Lower lobe of right lung (tissue), 2 donors: Measurements from ENCODE around the gene VIPR2. TPM values are rescaled to one million over a fixed set of nuclear protein-coding genes. Genes with fewer than 3 reads are reported as not detected.

Experiments
- ATAC-seq, 2 donors: fragments of 200-7000 bp; cut with Tn5 transposase; one replicate each; pipeline ENCODE4 v1.9.1; 2020 to 2022; ENCODE audit warnings: mild to moderate bottlenecking in 2 of 2, moderate library complexity in 2 of 2
- DNase-seq: peaks from one replicate; pipeline ENCODE4 v3.0.0-alpha.2; 2020
- H3K27ac ChIP-seq: fragments of 200-600 bp; one replicate; pipeline ENCODE4 v1.8.0; 2022
- H3K27me3 ChIP-seq: fragments of 200-600 bp; one replicate; pipeline ENCODE4 v1.8.0; 2022; ENCODE audit warnings: low read depth
- H3K36me3 ChIP-seq: fragments of 200-600 bp; one replicate; pipeline ENCODE4 v1.8.0; 2022; ENCODE audit warnings: mild to moderate bottlenecking
- H3K4me1 ChIP-seq: fragments of 200-600 bp; one replicate; pipeline ENCODE4 v1.8.0; 2022
- H3K4me3 ChIP-seq: fragments of 200-600 bp; one replicate; pipeline ENCODE4 v1.8.0; 2022; ENCODE audit warnings: mild to moderate bottlenecking
- H3K9me3 ChIP-seq: fragments of 200-600 bp; one replicate; pipeline ENCODE4 v1.8.0; 2022
- intact Hi-C: fragments of 100-400 bp; cut with DNase I; formaldehyde crosslinking; loops from one replicate; pipeline ENCODE4 v1.11.0; 2022
- total RNA-seq: library from RNA; stranded (reverse); fragmentation: NEBNext Ultra II Directional; extraction: Animal tissue kit (Norgen Biotek cat#: 25700); gene quantifications from one replicate; pipeline ENCODE4 v1.2.1, GENCODE V29; 2021
- TF ChIP-seq, protein P1 (sequence below): fragments of 200-600 bp; IDR thresholded peaks from one replicate; pipeline ENCODE4 v1.8.0; 2022; ENCODE audit warnings: antibody characterized with exemption, mild to moderate bottlenecking
- donor health status: DM: no; HTN: yes; CAD: no; lungs with severe emphysema.

Gene VIPR2
- total RNA-seq, 1 donor from 2014 or later: 0.80 TPM

DNA sequence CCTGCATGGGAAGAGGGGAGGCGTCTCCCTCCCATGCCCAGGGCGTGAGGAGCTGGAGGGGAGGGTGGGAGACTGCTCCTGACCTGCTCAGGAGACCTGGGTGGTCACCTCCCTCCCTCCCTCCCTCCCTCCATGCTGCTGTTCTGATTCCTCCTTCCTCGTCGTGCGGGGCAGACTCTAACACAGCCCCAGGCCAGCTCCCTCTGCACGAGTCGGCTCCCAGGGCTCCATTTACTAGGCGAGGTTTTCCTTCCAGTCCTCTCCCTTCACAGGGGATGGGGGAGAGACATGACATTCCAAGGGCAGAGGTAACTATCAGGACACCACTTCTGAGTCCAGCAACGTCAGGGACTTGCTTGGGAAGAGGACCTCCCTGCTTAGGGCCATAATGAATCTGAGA is 23.6 kb downstream of the VIPR2 start:
- ATAC-seq: no peak
- intact Hi-C loops: no loop called here
- H3K9me3 ChIP-seq: no peaks in the 10 kb centered on the region
- no peaks in the 10 kb centered on the region for H3K4me1 ChIP-seq
- DNase-seq: no peak
- no peak overlapping the region for H3K27ac ChIP-seq
- no peaks in the 10 kb centered on the region for H3K36me3 ChIP-seq
- H3K27me3 ChIP-seq: peaks cover 6% of the 10 kb centered on the region
- H3K4me3 ChIP-seq: no peak overlapping the region
- TF ChIP-seq, protein P1, sequence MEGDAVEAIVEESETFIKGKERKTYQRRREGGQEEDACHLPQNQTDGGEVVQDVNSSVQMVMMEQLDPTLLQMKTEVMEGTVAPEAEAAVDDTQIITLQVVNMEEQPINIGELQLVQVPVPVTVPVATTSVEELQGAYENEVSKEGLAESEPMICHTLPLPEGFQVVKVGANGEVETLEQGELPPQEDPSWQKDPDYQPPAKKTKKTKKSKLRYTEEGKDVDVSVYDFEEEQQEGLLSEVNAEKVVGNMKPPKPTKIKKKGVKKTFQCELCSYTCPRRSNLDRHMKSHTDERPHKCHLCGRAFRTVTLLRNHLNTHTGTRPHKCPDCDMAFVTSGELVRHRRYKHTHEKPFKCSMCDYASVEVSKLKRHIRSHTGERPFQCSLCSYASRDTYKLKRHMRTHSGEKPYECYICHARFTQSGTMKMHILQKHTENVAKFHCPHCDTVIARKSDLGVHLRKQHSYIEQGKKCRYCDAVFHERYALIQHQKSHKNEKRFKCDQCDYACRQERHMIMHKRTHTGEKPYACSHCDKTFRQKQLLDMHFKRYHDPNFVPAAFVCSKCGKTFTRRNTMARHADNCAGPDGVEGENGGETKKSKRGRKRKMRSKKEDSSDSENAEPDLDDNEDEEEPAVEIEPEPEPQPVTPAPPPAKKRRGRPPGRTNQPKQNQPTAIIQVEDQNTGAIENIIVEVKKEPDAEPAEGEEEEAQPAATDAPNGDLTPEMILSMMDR: no peak

DNA sequence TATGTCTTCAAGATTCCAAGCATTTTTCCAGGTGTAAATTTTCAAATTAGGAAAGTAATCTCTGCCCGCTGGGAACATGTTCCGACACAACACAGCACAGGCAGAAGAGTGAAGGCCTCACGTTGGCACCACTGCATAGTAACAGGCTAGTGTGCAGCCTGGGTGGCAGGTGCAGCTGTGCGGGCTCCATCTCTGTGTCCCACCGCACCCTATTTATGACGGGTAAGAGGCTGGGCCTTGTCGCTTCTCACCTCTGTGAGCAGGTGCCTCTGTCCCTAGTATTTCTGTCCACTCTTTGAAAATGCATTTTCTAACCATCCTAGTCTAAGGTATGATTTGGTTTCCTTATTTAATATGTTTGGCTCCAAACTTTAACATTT is 24.1 kb downstream of the VIPR2 start:
- Histone ChIP-seq H3K9me3 (no peaks in the 10 kb centered on the region), H3K27me3 (peaks cover 6% of the 10 kb centered on the region), H3K27ac (no peak overlapping the region), H3K4me1 (no peaks in the 10 kb centered on the region), H3K36me3 (no peaks in the 10 kb centered on the region), H3K4me3 (no peak overlapping the region)
- ATAC-seq (no peak), DNase-seq (no peak)
- intact Hi-C loops: no loop called here
- TF ChIP-seq, protein P1: no peak

DNA sequence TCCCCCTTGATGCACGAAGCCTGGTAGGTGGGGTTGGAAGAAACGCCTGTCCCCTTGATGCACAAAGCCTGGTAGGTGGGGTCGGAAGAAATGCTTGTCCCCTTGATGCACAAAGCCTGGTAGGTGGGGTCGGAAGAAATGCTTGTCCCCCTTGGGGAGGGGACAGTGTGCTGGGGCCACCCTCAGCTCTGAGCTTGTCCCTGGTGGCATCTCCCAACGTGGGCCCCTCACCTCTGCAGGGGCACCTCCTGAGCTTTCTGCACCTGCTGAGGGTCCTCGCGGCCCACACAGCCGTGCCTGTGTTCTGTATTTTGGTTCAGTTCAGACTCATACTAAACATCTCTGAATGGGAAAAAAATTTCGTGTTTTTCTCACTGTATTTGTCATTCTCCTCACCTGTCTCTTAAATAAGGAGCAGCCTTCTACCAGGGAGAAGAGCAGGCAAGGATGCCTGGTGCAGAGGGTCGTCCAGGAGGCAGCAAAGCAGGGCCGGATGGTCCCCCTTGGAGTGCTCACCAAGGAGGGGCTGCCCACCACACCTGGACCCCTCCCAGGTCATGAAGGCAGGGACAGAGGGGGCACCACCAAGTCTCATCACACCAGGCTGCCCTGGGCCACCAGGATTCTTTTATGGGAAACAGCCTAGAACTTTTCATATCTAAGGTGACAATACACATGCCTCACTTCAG is 24.7 kb downstream of the VIPR2 start:
- TF ChIP-seq, protein P1: no peak
- intact Hi-C loops: no loop called here
- ATAC-seq (no peak), DNase-seq (no peak)
- H3K4me1 ChIP-seq: no peaks in the 10 kb centered on the region
- no peak overlapping the region for H3K4me3 ChIP-seq
- no peaks in the 10 kb centered on the region for H3K36me3 ChIP-seq
- peaks cover 6% of the 10 kb centered on the region for H3K27me3 ChIP-seq
- no peak overlapping the region for H3K27ac ChIP-seq
- H3K9me3 ChIP-seq: no peaks in the 10 kb centered on the region

DNA sequence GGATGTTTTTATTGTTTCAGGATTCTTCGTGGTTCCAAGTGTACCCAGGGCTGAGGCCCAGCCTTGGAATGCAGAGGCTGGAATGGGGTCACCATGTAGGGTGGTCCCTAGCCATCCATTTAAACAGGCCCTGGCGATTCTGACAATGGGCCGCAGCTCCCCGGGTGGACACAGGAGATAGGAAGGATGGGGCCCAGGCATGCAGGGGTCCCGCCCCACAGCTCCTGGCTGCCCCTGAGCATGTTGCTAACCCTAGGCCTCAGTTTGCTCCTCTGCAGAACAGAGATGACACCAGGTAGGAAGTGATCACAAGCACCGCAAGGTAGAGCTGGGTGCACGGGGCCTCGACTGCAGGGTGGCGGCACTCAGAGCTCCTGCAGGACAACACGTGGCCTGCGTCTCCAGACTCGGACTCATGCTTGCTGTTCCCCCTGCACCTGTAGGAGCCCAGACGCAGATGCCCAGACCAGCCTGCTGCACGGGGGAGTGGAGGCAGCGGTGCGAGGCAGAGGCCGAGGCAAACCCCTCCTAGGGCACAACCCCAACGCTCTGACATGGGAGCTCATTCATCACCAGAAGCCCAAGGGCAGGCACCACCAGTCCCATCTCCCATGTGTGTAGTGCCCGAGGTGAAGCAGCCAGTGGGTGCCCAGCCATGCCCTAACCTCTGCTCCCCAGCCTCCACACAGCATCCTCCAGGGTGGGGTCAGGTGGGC is 25.5 kb downstream of the VIPR2 start:
- no peak for ATAC-seq
- DNase-seq: no peak

DNA sequence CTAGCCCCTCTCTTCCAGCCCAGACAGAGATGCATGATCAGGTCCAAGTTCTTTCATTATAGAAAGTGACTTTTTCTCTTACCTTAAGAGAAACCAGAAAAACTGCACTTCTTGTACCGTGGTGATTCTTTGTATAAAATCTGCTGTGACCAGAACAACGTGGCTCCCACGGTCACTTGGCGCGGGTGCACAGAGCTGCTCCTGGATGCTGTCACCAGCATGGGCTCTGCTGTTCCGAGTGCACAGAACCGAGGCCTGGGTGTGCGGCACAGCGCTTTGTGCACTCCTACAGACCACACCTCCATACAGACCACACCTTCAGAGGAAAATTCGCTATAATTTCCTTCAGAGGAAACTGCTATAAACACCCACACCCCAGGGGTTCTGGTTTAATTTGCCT is 26.0 kb downstream of the VIPR2 start:
- no peak overlapping the region for H3K4me3 ChIP-seq
- ATAC-seq (no peak), DNase-seq (no peak)
- no peaks in the 10 kb centered on the region for H3K36me3 ChIP-seq
- TF ChIP-seq, protein P1: no peak
- H3K27me3 ChIP-seq: peaks cover 6% of the 10 kb centered on the region
- no peaks in the 10 kb centered on the region for H3K9me3 ChIP-seq
- H3K27ac ChIP-seq: no peak overlapping the region
- no peaks in the 10 kb centered on the region for H3K4me1 ChIP-seq
- intact Hi-C loops: no loop called here

More for the DNA sequence above, 25.5 kb downstream of the VIPR2 start:
- H3K36me3 ChIP-seq: no peaks in the 10 kb centered on the region
- no peaks in the 10 kb centered on the region for H3K4me1 ChIP-seq
- intact Hi-C loops: no loop called here
- TF ChIP-seq, protein P1: no peak
- peaks cover 6% of the 10 kb centered on the region for H3K27me3 ChIP-seq
- H3K27ac ChIP-seq: no peak overlapping the region
- no peak overlapping the region for H3K4me3 ChIP-seq
- no peaks in the 10 kb centered on the region for H3K9me3 ChIP-seq
